ENCODE data around the gene ADNP. TPM values are rescaled to one million over a fixed set of nuclear protein-coding genes. Genes with fewer than 3 reads are reported as not detected.
"Not testable (repeated sequence)": the region's sequence is repeated elsewhere in the genome, so short reads cannot be mapped to it uniquely, and the experiment has no call there.

Gene ADNP
- total RNA-seq, 2 experiments from 2014 or later: 73.0 to 80.7 TPM

DNA sequence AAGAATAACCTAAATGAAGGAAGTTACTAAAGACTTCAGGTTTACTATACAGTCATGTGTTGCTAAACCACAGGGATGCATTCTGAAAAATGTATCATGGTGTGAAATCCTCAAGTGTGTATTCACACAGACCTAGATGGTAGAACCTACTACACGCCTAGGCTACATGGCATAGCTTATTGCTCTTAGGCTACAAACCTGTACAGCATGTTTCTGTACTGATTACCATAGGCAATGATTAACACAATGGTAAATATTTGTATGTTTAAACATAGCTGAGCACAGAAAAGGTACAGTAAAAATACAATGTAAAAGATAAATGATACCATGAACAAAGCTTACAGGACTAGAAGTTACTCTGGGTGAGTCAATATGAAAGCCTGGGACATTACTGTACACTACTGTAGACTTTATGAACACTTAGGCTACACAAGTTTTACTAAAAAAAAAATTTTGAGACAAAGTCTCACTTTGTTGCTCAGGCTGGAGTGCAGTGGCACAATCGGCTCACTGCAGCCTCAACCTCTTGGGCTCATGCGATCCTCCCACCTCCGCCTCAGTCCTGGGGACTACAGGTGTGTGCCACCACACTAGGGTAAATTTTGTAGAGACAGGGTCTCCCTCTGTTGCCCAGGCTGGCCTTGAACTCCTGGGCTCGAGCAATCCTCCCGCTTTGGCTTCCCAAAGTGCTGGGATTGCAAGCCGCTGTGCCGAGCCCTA lies 36.0 kb downstream of the ADNP start:
- DNase-seq: no peak
- Mint-ChIP-seq H3K4me3 (no peak overlapping the region), H3K27me3 (no peaks in the 10 kb centered on the region), H3K9me3 (no peaks in the 10 kb centered on the region), H3K27ac (no peak overlapping the region), H3K4me1 (peaks cover 22% of the 10 kb centered on the region), H3K36me3 (peaks cover 52% of the 10 kb centered on the region)

DNA sequence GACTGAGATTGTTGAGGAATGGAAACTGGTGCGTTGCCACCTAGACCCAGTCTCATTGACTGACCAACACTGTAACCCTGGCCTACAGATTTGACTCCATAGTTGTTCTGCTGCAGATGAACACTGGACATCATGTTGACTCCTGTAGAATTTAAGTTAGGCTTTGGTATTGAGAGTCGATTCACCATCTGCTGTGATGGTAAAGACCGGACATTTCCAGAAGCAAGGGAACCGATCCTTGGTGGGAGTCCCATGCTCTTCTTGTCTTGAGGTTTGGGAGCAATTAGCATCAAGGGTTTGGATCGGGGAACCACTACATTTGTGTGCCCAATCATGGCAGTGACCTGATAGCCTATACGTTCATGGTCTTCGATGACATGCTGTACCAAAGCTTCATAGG lies 37.6 kb downstream of the ADNP start:
- peak overlapping the region; percentile 40 for H3K27ac Mint-ChIP-seq
- H3K36me3 Mint-ChIP-seq: peaks cover 58% of the 10 kb centered on the region
- H3K4me1 Mint-ChIP-seq: peaks cover 22% of the 10 kb centered on the region
- H3K27me3 Mint-ChIP-seq: no peaks in the 10 kb centered on the region
- no peak for DNase-seq
- H3K4me3 Mint-ChIP-seq: no peak overlapping the region
- H3K9me3 Mint-ChIP-seq: no peaks in the 10 kb centered on the region

DNA sequence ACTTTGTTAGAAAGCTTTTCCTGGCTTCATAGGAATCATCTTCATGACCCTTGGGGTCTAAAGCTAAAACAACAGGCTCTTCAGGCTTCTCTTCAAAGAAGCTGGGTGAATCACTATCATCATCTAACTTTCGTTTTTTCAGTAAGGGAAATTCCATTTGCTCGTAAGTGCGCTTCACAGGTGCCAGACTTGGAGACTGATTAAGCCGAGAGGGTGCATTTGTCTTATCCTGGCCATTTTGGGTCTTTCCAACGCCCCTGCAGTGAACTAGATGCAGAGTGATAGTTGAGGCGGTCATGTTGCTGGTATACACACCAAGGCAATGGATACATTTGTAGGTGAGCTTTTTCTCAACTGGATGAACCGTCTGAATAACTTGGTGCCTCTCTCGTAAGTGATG lies 38.8 kb downstream of the ADNP start:
- Mint-ChIP-seq H3K4me3 (no peak overlapping the region), H3K4me1 (peaks cover 22% of the 10 kb centered on the region), H3K27ac (peak overlapping the region; percentile 54), H3K9me3 (no peaks in the 10 kb centered on the region), H3K27me3 (no peaks in the 10 kb centered on the region), H3K36me3 (peaks cover 51% of the 10 kb centered on the region)
- DNase-seq: no peak

DNA sequence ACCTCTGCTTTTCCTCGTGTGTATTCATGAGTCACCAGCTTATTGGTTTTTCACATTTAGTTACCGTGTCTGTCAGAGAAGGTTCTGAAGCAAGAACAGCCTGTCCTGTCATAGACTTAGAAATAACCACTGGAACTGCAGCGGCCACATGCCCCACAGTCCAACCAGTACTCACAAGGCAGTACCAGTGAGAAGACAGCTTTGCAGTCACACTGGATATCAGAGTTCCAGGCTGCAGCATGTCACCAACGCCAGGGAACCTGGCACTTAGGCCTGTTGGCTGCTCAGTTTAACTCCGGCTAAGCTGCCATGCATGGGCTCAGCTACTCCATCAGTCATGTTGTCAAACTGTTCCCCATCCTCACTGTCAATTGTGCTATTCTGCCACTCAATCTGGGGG lies 40.1 kb downstream of the ADNP start:
- Mint-ChIP-seq H3K9me3 (no peaks in the 10 kb centered on the region), H3K27ac (peak overlapping the region; percentile 15), H3K4me3 (no peak overlapping the region), H3K27me3 (no peaks in the 10 kb centered on the region), H3K36me3 (peaks cover 47% of the 10 kb centered on the region), H3K4me1 (peaks cover 22% of the 10 kb centered on the region)
- DNase-seq: no peak

DNA sequence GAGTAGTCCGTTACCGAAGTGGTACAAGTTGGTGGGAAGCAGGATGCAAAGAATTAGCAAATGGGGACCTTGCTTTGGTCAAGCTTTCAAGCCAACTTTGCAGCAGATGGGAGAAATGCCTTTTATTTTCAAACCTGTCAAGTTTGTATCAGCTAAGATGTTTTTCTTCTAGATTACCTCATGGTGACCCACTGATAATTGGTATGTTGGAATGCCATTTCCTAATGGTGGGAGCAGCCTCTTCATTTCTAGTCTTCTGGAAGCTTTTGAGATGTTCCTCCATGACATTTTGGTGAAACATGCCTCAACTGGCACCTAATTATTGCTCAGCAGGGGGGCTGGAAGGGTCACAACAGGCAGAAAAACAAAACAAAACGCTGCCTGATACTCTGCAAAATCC lies 43.7 kb downstream of the ADNP start:
- no peaks in the 10 kb centered on the region for H3K27me3 Mint-ChIP-seq
- no peak for DNase-seq
- peaks cover 33% of the 10 kb centered on the region for H3K36me3 Mint-ChIP-seq
- no peak overlapping the region for H3K27ac Mint-ChIP-seq
- no peak overlapping the region for H3K4me3 Mint-ChIP-seq
- H3K9me3 Mint-ChIP-seq: peaks cover 2% of the 10 kb centered on the region
- peaks cover 6% of the 10 kb centered on the region for H3K4me1 Mint-ChIP-seq

DNA sequence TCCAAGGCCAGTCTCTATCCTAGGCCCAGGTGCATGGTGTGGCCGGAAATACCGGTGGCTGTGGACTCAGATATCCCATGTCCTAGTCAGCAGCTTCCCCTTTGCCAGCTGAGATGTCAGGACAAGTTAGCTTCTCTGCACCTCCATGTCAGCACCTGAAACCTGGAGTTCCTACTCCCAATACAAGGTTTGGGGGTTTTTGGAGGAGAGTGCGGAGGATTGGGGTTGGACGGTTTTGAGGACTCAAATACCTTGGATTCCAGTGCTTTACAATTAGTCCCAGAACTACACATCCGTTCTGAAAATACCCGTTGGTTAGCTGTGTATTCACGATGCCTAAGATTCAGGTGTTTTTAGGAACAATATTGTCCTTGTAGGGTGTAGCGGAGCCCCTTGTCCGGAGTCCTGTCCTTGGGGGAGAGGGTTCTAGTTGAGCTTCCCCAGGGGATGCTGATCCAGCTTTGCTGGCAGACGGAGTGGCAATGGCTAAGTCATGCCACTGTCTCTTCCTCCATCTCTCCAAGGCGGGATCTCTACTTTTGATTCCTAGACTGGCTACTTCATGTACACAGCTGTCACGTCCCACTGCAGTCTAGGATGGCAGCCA lies 45.0 kb downstream of the ADNP start:
- no peaks in the 10 kb centered on the region for H3K4me1 Mint-ChIP-seq
- no peaks in the 10 kb centered on the region for H3K27me3 Mint-ChIP-seq
- no peak for DNase-seq
- peaks cover 2% of the 10 kb centered on the region for H3K9me3 Mint-ChIP-seq
- H3K36me3 Mint-ChIP-seq: peaks cover 28% of the 10 kb centered on the region
- no peak overlapping the region for H3K4me3 Mint-ChIP-seq
- H3K27ac Mint-ChIP-seq: peak overlapping the region; percentile 2

DNA sequence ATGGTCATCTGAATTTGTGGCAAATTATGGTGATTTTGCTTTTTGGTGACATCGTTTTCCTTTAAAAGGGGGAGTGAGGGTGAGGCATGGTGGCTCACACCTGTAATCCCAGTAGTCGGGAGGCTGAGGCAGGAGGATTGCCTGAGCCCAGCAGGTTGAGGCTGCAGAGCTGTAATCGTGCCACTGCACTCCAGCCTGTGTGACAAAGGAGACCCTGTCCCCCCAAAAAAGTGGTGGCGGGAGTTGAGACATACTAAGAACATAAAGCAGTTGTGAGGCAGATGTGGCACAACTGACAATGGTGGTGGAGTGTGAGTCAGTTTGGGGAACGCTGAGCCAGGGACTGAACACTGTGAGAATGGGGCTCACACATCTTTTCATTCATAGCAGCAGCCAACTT lies 45.5 kb downstream of the ADNP start:
- Mint-ChIP-seq H3K27me3 (no peaks in the 10 kb centered on the region), H3K9me3 (peaks cover 2% of the 10 kb centered on the region), H3K4me3 (no peak overlapping the region), H3K36me3 (peaks cover 27% of the 10 kb centered on the region), H3K4me1 (no peaks in the 10 kb centered on the region), H3K27ac (peak overlapping the region; percentile 2)
- DNase-seq: no peak

DNA sequence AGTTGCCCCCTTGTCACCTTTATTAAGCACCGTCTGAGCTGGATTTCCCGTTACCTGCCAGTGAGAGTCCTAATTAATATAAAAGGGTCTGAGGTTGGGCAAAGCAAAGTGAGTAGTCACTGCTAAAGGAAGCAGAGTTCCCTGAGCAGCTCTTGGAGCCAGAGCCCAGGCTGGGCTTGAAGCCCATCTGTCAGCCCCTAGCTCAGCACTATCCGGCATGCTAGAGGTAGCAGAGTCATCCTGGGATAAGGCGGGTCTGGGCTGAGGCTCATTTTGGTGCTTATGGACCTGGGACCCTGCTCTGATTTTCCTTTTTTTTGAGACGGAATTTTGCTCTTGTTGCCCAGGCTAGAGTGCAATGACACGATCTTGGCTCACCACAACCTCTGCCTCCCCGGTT lies 46.2 kb downstream of the ADNP start:
- Mint-ChIP-seq H3K27ac (no peak overlapping the region), H3K4me3 (no peak overlapping the region), H3K36me3 (peaks cover 24% of the 10 kb centered on the region), H3K4me1 (no peaks in the 10 kb centered on the region), H3K9me3 (peaks cover 2% of the 10 kb centered on the region), H3K27me3 (no peaks in the 10 kb centered on the region)
- DNase-seq: no peak

DNA sequence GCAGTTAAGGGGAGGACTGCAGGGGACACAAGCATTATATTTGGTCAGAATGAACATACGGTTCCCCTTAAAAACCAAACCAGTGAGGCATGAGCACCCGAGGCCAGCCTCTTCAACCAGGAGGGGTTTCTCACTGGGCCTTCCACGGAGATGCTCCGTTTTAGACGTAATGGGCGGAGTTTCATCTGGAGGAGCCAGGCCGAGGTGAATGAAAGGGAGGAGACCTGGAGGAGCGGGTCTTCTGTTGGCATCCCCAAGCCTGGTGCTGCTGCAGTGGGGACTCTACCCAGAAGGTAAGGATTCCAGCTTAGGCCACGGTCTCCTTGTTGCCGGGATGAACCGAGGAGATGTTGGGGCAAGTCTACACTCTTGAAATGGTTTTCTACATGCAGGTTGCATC lies 47.4 kb downstream of the ADNP start:
- no peak for DNase-seq
- H3K4me3 Mint-ChIP-seq: no peak overlapping the region
- no peaks in the 10 kb centered on the region for H3K4me1 Mint-ChIP-seq
- no peaks in the 10 kb centered on the region for H3K27me3 Mint-ChIP-seq
- no peak overlapping the region for H3K27ac Mint-ChIP-seq
- H3K36me3 Mint-ChIP-seq: peaks cover 16% of the 10 kb centered on the region
- H3K9me3 Mint-ChIP-seq: peaks cover 2% of the 10 kb centered on the region

DNA sequence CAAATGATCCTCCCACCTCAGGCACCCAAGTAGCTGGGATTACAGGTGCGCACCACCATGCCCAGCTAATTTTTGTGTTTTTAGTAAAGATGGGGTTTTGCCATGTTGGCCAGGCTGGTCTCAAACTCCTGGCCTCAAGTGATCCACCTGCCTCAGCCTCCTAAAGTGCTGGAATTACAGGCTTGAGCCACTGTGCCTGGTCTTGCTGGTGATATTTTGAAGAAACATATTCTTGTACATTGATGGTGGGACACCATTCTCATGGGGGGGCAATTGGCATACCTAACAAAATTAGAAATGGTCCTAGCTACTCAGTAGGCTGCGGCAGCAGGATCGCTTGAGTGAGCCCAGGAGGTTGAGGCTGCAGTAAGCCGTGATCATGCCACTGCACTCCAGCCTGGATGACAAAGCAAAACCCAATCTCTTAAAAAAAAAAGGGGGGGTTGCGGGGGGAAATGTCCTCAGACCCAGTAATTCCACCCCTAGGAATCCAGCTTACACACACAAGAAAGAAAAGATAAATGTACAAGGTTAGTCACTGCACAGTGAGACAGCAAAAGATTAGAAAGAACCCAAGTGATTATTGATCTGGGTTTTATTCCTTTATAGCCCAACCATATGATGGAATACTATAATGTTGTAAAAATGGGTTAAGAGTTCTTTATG lies 49.3 kb downstream of the ADNP start:
- H3K27me3 Mint-ChIP-seq, H3K4me3 Mint-ChIP-seq, DNase-seq, H3K27ac Mint-ChIP-seq, H3K4me1 Mint-ChIP-seq, H3K9me3 Mint-ChIP-seq: not testable (repeated sequence)
- H3K36me3 Mint-ChIP-seq: peaks cover 13% of the 10 kb centered on the region

DNA sequence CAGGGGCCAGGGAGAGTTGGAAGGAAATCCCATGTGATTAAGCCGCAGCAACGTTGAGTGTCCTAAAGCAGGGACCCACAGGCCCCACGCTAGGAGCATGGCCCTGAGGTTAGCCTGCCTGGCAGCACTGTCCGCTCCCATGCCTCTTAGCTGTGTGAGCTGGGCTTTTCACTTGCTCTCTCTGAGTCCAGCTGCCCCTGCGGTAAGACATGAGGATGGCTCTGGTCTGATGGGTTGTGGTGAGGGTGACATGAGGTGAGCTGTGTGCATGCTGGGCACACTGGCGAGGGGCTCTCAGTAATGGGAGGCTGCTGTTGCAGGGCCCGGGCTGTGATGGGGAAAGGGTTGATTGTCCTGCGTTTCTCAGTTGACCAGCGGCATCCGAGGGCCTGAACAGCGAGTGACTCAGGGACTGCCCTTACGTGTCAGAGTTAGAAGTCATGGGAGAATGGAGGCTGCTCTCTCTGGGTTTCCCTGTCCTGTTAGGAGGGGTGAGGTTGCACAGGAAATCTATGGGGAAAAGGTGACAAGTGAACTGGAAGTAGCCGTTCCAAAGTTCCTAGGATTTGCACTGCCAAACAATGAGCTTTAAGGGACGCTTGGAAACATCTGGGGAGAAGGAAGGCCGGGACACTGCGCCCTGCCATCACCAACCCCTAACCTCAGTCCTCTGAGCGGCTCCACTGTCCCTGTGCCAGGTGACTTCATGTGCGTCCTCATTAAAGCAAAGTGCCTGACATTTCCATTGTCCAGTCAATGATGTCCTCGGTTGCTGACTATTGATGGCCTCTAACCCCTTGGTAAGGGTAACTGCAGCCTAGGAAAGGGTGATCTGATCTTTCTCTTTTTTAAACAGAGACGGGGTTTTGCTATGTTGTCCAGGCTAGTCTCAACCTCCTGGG lies 51.3 kb downstream of the ADNP start:
- Mint-ChIP-seq H3K27ac (peak overlapping the region; percentile 9), H3K27me3 (no peaks in the 10 kb centered on the region)

DNA sequence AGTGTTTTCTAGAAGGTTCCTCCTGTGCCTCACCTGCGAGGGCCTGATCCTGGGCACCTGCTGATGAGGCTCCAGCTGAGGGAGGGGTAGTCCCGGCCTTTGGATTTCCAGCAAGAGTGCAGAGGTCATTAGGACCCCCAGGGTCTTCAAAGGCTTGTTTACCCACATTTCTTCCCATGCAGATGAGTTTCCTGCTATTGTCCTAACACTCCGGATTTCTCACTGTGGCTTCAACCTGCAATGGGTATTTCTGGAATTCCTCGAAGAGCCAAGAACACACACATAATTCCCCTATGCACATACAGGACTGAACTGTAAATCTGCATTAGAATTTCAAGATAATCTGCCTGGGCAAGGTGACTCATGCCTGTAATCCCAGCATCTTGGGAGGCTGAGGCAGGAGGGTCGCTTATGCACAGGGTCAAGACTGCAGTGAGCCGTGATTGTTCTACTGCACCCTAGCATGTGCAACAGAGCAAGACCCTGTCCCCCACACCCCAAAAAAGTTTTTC lies 53.9 kb downstream of the ADNP start:
- Mint-ChIP-seq H3K36me3 (peaks cover 5% of the 10 kb centered on the region), H3K27me3 (no peaks in the 10 kb centered on the region), H3K27ac (no peak overlapping the region), H3K9me3 (no peaks in the 10 kb centered on the region), H3K4me1 (no peaks in the 10 kb centered on the region), H3K4me3 (no peak overlapping the region)
- no peak for DNase-seq

More for the DNA sequence above, 51.3 kb downstream of the ADNP start:
- Mint-ChIP-seq H3K9me3 (peaks cover 2% of the 10 kb centered on the region), H3K4me3 (no peak overlapping the region), H3K36me3 (peaks cover 13% of the 10 kb centered on the region), H3K4me1 (no peaks in the 10 kb centered on the region)
- no peak for DNase-seq

DNA sequence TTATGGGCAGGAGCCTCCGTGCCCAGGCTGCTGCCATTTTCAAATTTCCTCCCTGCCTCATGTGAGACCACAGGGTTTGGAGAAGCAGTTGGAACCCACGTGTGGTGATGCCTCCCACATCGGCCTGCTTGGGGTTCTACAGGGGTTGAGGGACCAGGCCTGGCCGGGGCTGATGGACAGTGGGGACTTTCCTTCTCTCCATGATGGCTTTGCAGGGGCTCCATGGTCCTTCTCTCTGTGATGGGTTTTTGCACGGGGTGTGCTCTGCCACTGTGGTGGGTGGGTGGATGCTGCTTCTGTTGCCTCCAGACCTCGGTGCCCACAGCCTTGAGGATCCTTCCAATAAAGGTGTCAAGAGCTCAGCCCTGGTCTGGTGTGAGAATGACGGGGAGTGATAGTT lies 54.4 kb downstream of the ADNP start:
- Mint-ChIP-seq H3K4me3 (no peak overlapping the region), H3K36me3 (peaks cover under 1% of the 10 kb centered on the region), H3K9me3 (no peaks in the 10 kb centered on the region), H3K27ac (no peak overlapping the region), H3K27me3 (no peaks in the 10 kb centered on the region), H3K4me1 (no peaks in the 10 kb centered on the region)
- no peak for DNase-seq

DNA sequence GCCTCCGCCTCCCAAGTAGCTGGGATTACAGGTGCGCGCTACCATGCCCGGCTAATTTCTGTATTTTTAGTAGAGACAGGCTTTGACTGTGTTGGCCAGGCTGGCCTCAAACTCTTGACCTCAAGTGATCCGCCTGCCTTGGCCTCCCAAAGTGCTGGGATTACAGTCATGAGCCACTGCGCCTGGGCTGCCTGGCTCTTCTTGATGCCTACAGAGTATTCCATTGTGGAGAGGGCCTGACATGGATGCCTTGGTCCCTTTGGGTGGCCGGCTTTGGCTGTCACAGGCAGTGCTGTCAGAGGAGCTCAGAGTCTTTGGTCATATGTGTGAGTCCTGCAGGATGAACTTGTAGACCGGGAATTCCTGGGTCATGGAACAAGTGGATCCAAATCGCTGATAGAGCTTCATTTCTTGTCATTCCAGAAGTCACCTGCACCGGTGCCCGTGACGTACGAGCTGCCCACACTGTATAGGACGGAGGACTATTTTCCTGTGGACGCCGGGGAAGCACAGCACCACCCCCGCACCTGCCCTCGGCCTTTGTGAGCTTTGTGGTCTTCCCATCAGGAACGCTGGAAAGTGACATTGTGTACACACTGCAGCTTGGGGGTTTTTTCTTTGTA lies 55.1 kb downstream of the ADNP start:
- Mint-ChIP-seq H3K27ac (no peak overlapping the region), H3K9me3 (no peaks in the 10 kb centered on the region), H3K4me1 (no peaks in the 10 kb centered on the region), H3K27me3 (no peaks in the 10 kb centered on the region), H3K36me3 (no peaks in the 10 kb centered on the region), H3K4me3 (no peak overlapping the region)
- DNase-seq: no peak

Measured in activated naive CD8-positive, alpha-beta T cell treated with anti-CD3 and anti-CD28 coated beads for 36 hours (primary cell).